ENCODE data around the gene FAM163B. TPM values are rescaled to one million over a fixed set of nuclear protein-coding genes. Genes with fewer than 3 reads are reported as not detected.

FAM163B gene
- total RNA-seq, 1 donor from 2014 or later: not detected

DNA sequence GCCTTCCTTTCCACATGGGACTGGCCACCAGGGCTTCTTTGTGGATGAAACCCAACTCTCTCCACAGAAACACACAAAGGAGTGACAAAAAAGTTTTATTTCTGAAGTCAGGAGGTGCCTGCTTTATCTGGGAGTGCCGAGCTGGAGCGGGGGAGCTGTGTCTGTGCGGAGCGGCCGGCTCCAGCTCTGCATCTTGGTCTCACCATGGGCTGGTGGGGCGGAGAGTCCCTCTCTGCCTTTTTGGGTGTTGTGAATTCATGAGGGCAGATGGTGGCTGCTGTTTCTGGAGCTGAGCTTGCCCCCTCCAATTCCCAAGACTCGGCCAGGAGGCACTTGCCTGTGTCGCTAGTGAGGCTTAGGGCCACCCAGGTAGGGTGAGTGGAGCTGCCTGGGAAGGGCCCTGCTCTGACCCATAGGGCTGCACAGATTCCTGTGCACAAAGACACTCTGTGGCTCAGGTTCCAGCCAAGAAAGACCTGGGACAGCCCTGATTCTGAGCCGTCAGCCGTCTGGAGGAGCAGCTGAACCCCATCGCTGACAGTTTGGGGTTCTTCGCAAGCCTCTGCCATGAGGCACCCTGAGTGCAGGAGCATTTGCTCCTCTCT is 28.4 kb upstream of the FAM163B start:
- FAIRE-seq (no peak), DNase-seq (ENCODE audit: low read depth) (no peak)
- Histone ChIP-seq H3K27ac (ENCODE audit: low read depth, low read length) (no peak overlapping the region), H3K79me2 (ENCODE audit: insufficient read depth, low read length) (no peaks in the 10 kb centered on the region), H3K9ac (ENCODE audit: low read length) (no peak overlapping the region), H3K4me2 (ENCODE audit: low read length) (no peak overlapping the region), H2AFZ (ENCODE audit: low read depth, low read length) (no peak overlapping the region), H3K4me1 (ENCODE audit: insufficient read depth, low read length) (no peaks in the 10 kb centered on the region), H3K36me3 (ENCODE audit: insufficient read depth, low read length) (no peaks in the 10 kb centered on the region), H3K9me3 (ENCODE audit: insufficient read depth, low read depth, low read length) (no peaks in the 10 kb centered on the region), H4K20me1 (ENCODE audit: insufficient read depth, low read length) (no peaks in the 10 kb centered on the region), H3K4me3 (ENCODE audit: insufficient read depth, low read depth, low read length) (no peak overlapping the region), H3K27me3 (ENCODE audit: insufficient read depth, low read length) (peaks cover 32% of the 10 kb centered on the region)
- Mint-ChIP-seq H3K4me1 (ENCODE audit: low read depth, unreplicated experiment) (peaks cover 1% of the 10 kb centered on the region), H3K27ac (ENCODE audit: unreplicated experiment) (no peak overlapping the region), H3K27me3 (ENCODE audit: low read depth, unreplicated experiment) (peaks cover 65% of the 10 kb centered on the region), H3K4me3 (ENCODE audit: unreplicated experiment) (no peak overlapping the region), H3K36me3 (ENCODE audit: low read depth, unreplicated experiment) (no peaks in the 10 kb centered on the region), H3K9me3 (ENCODE audit: unreplicated experiment) (no peaks in the 10 kb centered on the region)
- TF ChIP-seq, protein P1, sequence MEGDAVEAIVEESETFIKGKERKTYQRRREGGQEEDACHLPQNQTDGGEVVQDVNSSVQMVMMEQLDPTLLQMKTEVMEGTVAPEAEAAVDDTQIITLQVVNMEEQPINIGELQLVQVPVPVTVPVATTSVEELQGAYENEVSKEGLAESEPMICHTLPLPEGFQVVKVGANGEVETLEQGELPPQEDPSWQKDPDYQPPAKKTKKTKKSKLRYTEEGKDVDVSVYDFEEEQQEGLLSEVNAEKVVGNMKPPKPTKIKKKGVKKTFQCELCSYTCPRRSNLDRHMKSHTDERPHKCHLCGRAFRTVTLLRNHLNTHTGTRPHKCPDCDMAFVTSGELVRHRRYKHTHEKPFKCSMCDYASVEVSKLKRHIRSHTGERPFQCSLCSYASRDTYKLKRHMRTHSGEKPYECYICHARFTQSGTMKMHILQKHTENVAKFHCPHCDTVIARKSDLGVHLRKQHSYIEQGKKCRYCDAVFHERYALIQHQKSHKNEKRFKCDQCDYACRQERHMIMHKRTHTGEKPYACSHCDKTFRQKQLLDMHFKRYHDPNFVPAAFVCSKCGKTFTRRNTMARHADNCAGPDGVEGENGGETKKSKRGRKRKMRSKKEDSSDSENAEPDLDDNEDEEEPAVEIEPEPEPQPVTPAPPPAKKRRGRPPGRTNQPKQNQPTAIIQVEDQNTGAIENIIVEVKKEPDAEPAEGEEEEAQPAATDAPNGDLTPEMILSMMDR (IDR thresholded peaks at IDR 0.05; ENCODE audit: insufficient read depth, low read depth, low read length): no peak
- no peak for TF ChIP-seq EZH2 (IDR thresholded peaks at IDR 0.05; ENCODE audit: insufficient read depth, low read length)

GRCh38 chr9:133636902-133637301 is 27.7 kb upstream of the FAM163B start:
- Mint-ChIP-seq H3K36me3 (ENCODE audit: low read depth, unreplicated experiment) (no peaks in the 10 kb centered on the region), H3K27me3 (ENCODE audit: low read depth, unreplicated experiment) (peaks cover 70% of the 10 kb centered on the region), H3K4me1 (ENCODE audit: low read depth, unreplicated experiment) (peaks cover 1% of the 10 kb centered on the region), H3K4me3 (ENCODE audit: unreplicated experiment) (no peak overlapping the region), H3K9me3 (ENCODE audit: unreplicated experiment) (no peaks in the 10 kb centered on the region), H3K27ac (ENCODE audit: unreplicated experiment) (no peak overlapping the region)
- Histone ChIP-seq H3K36me3 (ENCODE audit: insufficient read depth, low read length) (no peaks in the 10 kb centered on the region), H3K79me2 (ENCODE audit: insufficient read depth, low read length) (no peaks in the 10 kb centered on the region), H3K4me2 (ENCODE audit: low read length) (no peak overlapping the region), H3K27me3 (ENCODE audit: insufficient read depth, low read length) (peaks cover 32% of the 10 kb centered on the region), H3K4me1 (ENCODE audit: insufficient read depth, low read length) (no peaks in the 10 kb centered on the region), H3K9me3 (ENCODE audit: insufficient read depth, low read depth, low read length) (no peaks in the 10 kb centered on the region), H3K27ac (ENCODE audit: low read depth, low read length) (no peak overlapping the region), H3K4me3 (ENCODE audit: insufficient read depth, low read depth, low read length) (no peak overlapping the region), H2AFZ (ENCODE audit: low read depth, low read length) (no peak overlapping the region), H4K20me1 (ENCODE audit: insufficient read depth, low read length) (no peaks in the 10 kb centered on the region), H3K9ac (ENCODE audit: low read length) (no peak overlapping the region)
- FAIRE-seq: no peak
- no peak for TF ChIP-seq EZH2 (IDR thresholded peaks at IDR 0.05; ENCODE audit: insufficient read depth, low read length)
- TF ChIP-seq, protein P1 (IDR thresholded peaks at IDR 0.05; ENCODE audit: insufficient read depth, low read depth, low read length): no peak
- DNase-seq (ENCODE audit: low read depth): no peak
